ENCODE results near the gene MEX3B. TPM values are rescaled to one million over a fixed set of nuclear protein-coding genes. Genes with fewer than 3 reads are reported as not detected.

The MEX3B gene
- total RNA-seq (2021; ENCODE audit: unreplicated experiment) = 8.5 TPM
- polyA plus RNA-seq (2012; ENCODE audit: insufficient read length) = 7.8 TPM
- percentile 49 among the genes with signal in this experiment for Bru-seq, nascent RNA
- percentile 81 among the genes with signal in this experiment for BruChase-seq, experiment 1, labeled RNA remaining after a 2-hour chase
- percentile 60 among the genes with signal in this experiment for BruChase-seq, experiment 2, labeled RNA remaining after a 6-hour chase
- long read RNA-seq, full-length matches to known transcripts = 17 of 18 reads
- long read RNA-seq, partial matches to known transcripts = 0 of 18 reads
- long read RNA-seq, other reads (novel, unspliced or antisense) = 1 of 18 reads

- peaks cover 5% of the 10 kb centered on the region for H3K4me1 ChIP-seq (ENCODE audit: control insufficient read depth, insufficient read depth, low read length)
- DNase-seq (ENCODE audit: low read depth, low spot score) (peak; percentile 56), ATAC-seq (peak; percentile 88)
- H3K9me3 ChIP-seq (ENCODE audit: control insufficient read depth, insufficient read depth, low read depth, low read length) = no peaks in the 10 kb centered on the region
- TF ChIP-seq POLR2AphosphoS5 (IDR thresholded peaks at IDR 0.05; ENCODE audit: low read depth, low read length) = peak; percentile 19; the same call in 1 of the 2 replicates
- TF ChIP-seq SIN3A (IDR thresholded peaks at IDR 0.05; ENCODE audit: borderline replicate concordance, insufficient read depth, low read depth, low read length) = no peak
- TF ChIP-seq CTCF (IDR thresholded peaks at IDR 0.05) = no peak
- ChIA-PET POLR2A (interaction anchor here (0.5 to 1.0 kb wide), 2 partner anchors 16 to 17 kb away, joined by 3 to 4 read pairs; no protein-coding TSS in a partner anchor), CTCF (no interaction called here)
- peak within 1 kb of the TSS; percentile 95 for H3K27ac ChIP-seq (ENCODE audit: low read length)
- BruUV-seq (replicated peaks) = no TSS peak
- peak within 1 kb of the TSS; percentile 90 to 96 for H3K4me3 ChIP-seq (ENCODE audit: low read depth in 2 of 2, low read length in 2 of 2)
- in situ Hi-C loops (cut with HindIII; ENCODE audit: low pct_unique_long_range_greater_than_20kb, low sequenced_read_pairs) = no loop called here
- intact Hi-C loops (cut with micrococcal nuclease; ENCODE audit: unreplicated experiment) = loop anchor here (2.0 to 10.0 kb wide), 2 partner anchors 431 to 565 kb away; no protein-coding TSS in a partner anchor
- no peaks in the 10 kb centered on the region; the same call in 1 of the 2 replicates for H3K36me3 ChIP-seq (ENCODE audit: control insufficient read depth, insufficient read depth, low read length)
- H3K27me3 ChIP-seq (ENCODE audit: control insufficient read depth, insufficient read depth, low read length) = peaks cover 9% of the 10 kb centered on the region
These were observed at the start of gene MEX3B for GRCh38 chr15:82045892-82046665. MEX3B (minus strand) TSS chr15:82046018; CDS start chr15:82045705, 313 bp downstream.

- in situ Hi-C loops (cut with HindIII; ENCODE audit: low pct_unique_long_range_greater_than_20kb, low sequenced_read_pairs) = no loop called here
- CTCF ChIA-PET = no interaction called here
These were observed 48.0 kb upstream of the MEX3B start for GRCh38 chr15:82093774-82094211.

More at GRCh38 chr15:82093774-82094211, 48.0 kb upstream of the MEX3B start:
- DNase-seq (ENCODE audit: low read depth, low spot score) (peak; percentile 27), ATAC-seq (no peak)
- Histone ChIP-seq H3K36me3 (ENCODE audit: control insufficient read depth, insufficient read depth, low read length) (no peaks in the 10 kb centered on the region), H3K4me1 (ENCODE audit: control insufficient read depth, insufficient read depth, low read length) (no peaks in the 10 kb centered on the region), H3K4me3 (ENCODE audit: low read depth in 2 of 2, low read length in 2 of 2) (no peak overlapping the region), H3K9me3 (ENCODE audit: control insufficient read depth, insufficient read depth, low read depth, low read length) (no peaks in the 10 kb centered on the region), H3K27me3 (ENCODE audit: control insufficient read depth, insufficient read depth, low read length) (peaks cover 5% of the 10 kb centered on the region; the same call in 1 of the 2 replicates), H3K27ac (ENCODE audit: low read length) (no peak overlapping the region)
- BruUV-seq (replicated peaks) = no TSS peak
- TF ChIP-seq TCF7L2 (IDR thresholded peaks at IDR 0.05; ENCODE audit: low read depth, low read length) (no peak), REST (IDR thresholded peaks at IDR 0.05; ENCODE audit: insufficient read depth in 1 of 2, low read depth in 2 of 2, low read length in 1 of 2) (no peak), SIN3A (IDR thresholded peaks at IDR 0.05; ENCODE audit: borderline replicate concordance, insufficient read depth, low read depth, low read length) (no peak), CTCF (IDR thresholded peaks at IDR 0.05) (no peak), POLR2AphosphoS5 (IDR thresholded peaks at IDR 0.05; ENCODE audit: low read depth, low read length) (no peak)
- intact Hi-C loops (cut with micrococcal nuclease; ENCODE audit: unreplicated experiment) = no loop called here
- POLR2A ChIA-PET = no interaction called here

Data from Panc1 (cell line).